Activated CD4-positive, alpha-beta memory T cell treated with anti-CD3 and anti-CD28 coated beads for 36 hours (primary cell): ENCODE data around the gene SRPK1. TPM values are rescaled to one million over a fixed set of nuclear protein-coding genes. Genes with fewer than 3 reads are reported as not detected.

ENCODE experiments used
- CTCF ChIA-PET: fragments of 350-600 bp; sonication (Branson Sonifier 250); formaldehyde crosslinking; loops from one replicate; lab custom pipeline; 2021; ENCODE audit warnings: antibody characterized with exemption, inconsistent platforms; lab: Charles Lee
- POLR2A ChIA-PET: fragments of 350-600 bp; sonication (Branson Sonifier 250); formaldehyde crosslinking; loops from one replicate; lab custom pipeline; 2021; ENCODE audit warnings: antibody characterized with exemption; lab: Charles Lee
- DNase-seq: peaks from one replicate; pipeline ENCODE4 v3.0.0-alpha.2; 2020
- H3K27ac Mint-ChIP-seq: one replicate; pipeline ENCODE4 v1.8.0; 2021; ENCODE audit warnings: mixed read lengths
- H3K27me3 Mint-ChIP-seq: one replicate; pipeline ENCODE4 v1.8.0; 2021; ENCODE audit warnings: mixed read lengths
- H3K36me3 Mint-ChIP-seq: one replicate; pipeline ENCODE4 v1.8.0; 2021; ENCODE audit warnings: mixed read lengths
- H3K4me1 Mint-ChIP-seq: one replicate; pipeline ENCODE4 v1.8.0; 2021; ENCODE audit warnings: low read depth, mixed read lengths
- H3K4me3 Mint-ChIP-seq: one replicate; pipeline ENCODE4 v1.8.0; 2021; ENCODE audit warnings: mild to moderate bottlenecking, mixed read lengths
- H3K9me3 Mint-ChIP-seq: one replicate; pipeline ENCODE4 v1.8.0; 2021; ENCODE audit warnings: mixed read lengths
- intact Hi-C: fragments of 100-400 bp; cut with micrococcal nuclease; formaldehyde crosslinking; loops from one replicate; pipeline ENCODE4 v1.15.1; 2023
- total RNA-seq, 2 experiments: library from RNA; stranded (reverse); gene quantifications; one replicate each; pipeline ENCODE4 v1.2.3, GENCODE V29; 2021

Gene SRPK1
- 100 to 1,000 TPM; 134 to 143 TPM for total RNA-seq

DNA sequence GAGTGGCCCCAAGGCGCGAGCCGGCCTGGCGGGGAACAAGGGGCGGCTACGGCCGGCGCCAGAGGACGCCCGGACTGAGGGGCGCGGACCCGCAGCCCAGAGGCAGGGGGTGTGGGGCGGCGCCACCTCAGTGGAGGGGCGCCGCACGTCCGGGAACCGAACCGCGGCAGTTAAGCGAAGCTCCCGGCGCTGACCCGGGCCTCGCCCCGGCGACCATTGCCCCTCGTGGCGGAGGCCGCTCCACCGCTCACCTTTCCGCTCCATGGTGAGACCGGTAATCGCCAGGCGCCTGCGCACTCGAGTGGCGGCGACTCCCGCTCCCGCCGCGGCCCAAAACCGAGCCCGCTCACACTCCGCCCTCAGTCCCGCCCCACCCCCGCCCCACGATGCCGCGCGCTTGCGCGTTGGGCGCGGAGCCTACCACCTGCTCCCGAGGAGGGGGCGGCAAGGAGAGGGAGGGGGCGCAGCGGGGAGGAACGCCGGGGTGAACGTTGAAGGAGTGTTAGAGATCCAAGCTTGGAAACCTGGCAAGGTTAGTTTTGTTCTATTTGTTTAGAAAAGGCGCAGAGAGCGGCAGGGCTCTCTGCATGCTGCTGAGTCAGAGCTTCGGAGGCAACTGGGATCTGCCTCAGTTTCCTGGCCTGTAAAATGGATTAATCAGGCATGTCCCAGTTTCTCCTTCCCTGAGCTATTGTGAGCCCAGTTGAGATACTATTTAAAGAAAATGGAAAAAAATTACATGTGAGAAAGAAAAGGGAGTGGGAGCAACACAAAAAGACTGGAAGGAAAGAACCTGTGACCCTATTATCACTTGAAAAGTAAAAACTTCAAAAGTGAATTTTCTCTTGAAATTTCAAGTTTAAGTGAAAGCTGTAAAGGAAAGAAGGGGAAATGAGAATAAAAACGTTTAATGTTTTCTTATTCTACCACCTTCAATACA, at the start of gene SRPK1:
TSS of gene SRPK1 (minus strand) at position 306 of the 940 bp plus-strand sequence. CDS start at position 264, 42 bp downstream.
- peak; percentile 94 for DNase-seq
- peaks cover 41% of the 10 kb centered on the region for H3K4me1 Mint-ChIP-seq
- peaks cover 21% of the 10 kb centered on the region for H3K36me3 Mint-ChIP-seq
- H3K27me3 Mint-ChIP-seq: no peaks in the 10 kb centered on the region
- POLR2A ChIA-PET: interaction anchor here (0.6 to 1.6 kb wide), 5 partner anchors 8 to 121 kb away, joined by 3 to 10 read pairs (median 5); partner anchors contain the start of gene MAPK14
- CTCF ChIA-PET: no interaction called here
- no peaks in the 10 kb centered on the region for H3K9me3 Mint-ChIP-seq
- peak within 1 kb of the TSS; percentile 86 for H3K4me3 Mint-ChIP-seq
- intact Hi-C loops: loop anchor here (5.0 kb wide), 1 partner anchor 51 kb away; no protein-coding TSS in a partner anchor
- peak within 1 kb of the TSS; percentile 96 for H3K27ac Mint-ChIP-seq

DNA sequence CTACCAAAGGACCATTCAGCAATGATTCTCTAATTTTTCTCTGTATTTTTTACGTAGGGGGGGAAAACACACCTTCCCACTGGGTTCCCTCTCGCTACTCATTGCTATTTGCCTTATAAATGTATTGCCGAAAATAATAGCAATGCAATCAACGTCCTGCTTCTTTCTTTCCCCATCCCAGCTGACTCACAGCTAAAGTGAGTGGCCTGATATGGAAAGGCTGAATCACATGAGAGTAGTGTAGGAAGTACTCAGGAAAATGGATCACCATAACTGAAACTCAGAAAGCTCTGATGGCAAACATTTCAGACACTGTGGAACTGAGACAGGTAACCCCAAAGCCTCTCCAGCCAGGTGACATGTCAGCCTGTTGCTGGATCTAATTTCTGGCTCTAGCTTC, 49.3 kb upstream of the SRPK1 start:
- Mint-ChIP-seq H3K36me3 (no peaks in the 10 kb centered on the region), H3K9me3 (no peaks in the 10 kb centered on the region), H3K27me3 (no peaks in the 10 kb centered on the region), H3K4me3 (no peak overlapping the region), H3K27ac (no peak overlapping the region), H3K4me1 (peaks cover 8% of the 10 kb centered on the region)
- CTCF ChIA-PET: no interaction called here
- POLR2A ChIA-PET: no interaction called here
- no peak for DNase-seq
- intact Hi-C loops: loop anchor here (5.0 kb wide), 1 partner anchor 48 kb away; the partner anchor contains the start of gene SRPK1

DNA sequence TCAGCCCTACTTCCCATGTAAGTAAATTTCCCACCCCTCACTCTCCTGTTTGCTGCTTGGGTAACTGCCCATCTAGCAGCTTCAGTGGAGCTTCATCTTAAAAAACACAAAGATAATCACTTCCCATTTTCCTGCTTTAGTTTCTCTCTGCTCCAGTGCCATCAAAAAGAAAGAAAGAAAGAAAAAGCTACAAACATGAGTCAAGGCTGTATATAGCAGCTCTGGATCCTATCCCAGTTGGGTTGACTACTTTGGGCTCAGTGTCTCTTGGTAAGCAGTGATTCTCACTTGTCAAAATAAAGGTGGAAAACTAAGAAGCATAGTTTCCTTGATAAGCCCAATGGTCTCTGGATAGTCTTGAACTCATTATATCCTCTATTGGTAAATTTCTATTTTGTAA, 48.7 kb upstream of the SRPK1 start:
- H3K27me3 Mint-ChIP-seq: no peaks in the 10 kb centered on the region
- peaks cover 8% of the 10 kb centered on the region for H3K4me1 Mint-ChIP-seq
- no peak overlapping the region for H3K27ac Mint-ChIP-seq
- H3K4me3 Mint-ChIP-seq: no peak overlapping the region
- H3K9me3 Mint-ChIP-seq: no peaks in the 10 kb centered on the region
- intact Hi-C loops: loop anchor here (5.0 kb wide), 1 partner anchor 47 kb away; the partner anchor contains the start of gene SRPK1
- no peak for DNase-seq
- CTCF ChIA-PET: no interaction called here
- H3K36me3 Mint-ChIP-seq: no peaks in the 10 kb centered on the region
- POLR2A ChIA-PET: no interaction called here

GRCh38 chr6:35968821-35969220, 47.9 kb upstream of the SRPK1 start:
- H3K9me3 Mint-ChIP-seq: no peaks in the 10 kb centered on the region
- intact Hi-C loops: no loop called here
- H3K27ac Mint-ChIP-seq: no peak overlapping the region
- peaks cover 4% of the 10 kb centered on the region for H3K4me1 Mint-ChIP-seq
- CTCF ChIA-PET: no interaction called here
- H3K27me3 Mint-ChIP-seq: no peaks in the 10 kb centered on the region
- no peak overlapping the region for H3K4me3 Mint-ChIP-seq
- no peaks in the 10 kb centered on the region for H3K36me3 Mint-ChIP-seq
- no peak for DNase-seq
- POLR2A ChIA-PET: no interaction called here

GRCh38 chr6:35967076-35967774, 46.3 kb upstream of the SRPK1 start:
- ChIA-PET CTCF (no interaction called here), POLR2A (no interaction called here)
- no peaks in the 10 kb centered on the region for H3K36me3 Mint-ChIP-seq
- H3K4me3 Mint-ChIP-seq: no peak overlapping the region
- H3K4me1 Mint-ChIP-seq: no peaks in the 10 kb centered on the region
- no peak for DNase-seq
- intact Hi-C loops: no loop called here
- no peak overlapping the region for H3K27ac Mint-ChIP-seq
- H3K27me3 Mint-ChIP-seq: no peaks in the 10 kb centered on the region
- no peaks in the 10 kb centered on the region for H3K9me3 Mint-ChIP-seq

- intact Hi-C loops: no loop called here
- Mint-ChIP-seq H3K4me1 (no peaks in the 10 kb centered on the region), H3K36me3 (no peaks in the 10 kb centered on the region), H3K27ac (no peak overlapping the region), H3K9me3 (no peaks in the 10 kb centered on the region), H3K27me3 (peaks cover 8% of the 10 kb centered on the region), H3K4me3 (no peak overlapping the region)
- POLR2A ChIA-PET: no interaction called here
- no peak for DNase-seq
- CTCF ChIA-PET: no interaction called here
Measured at GRCh38 chr6:35962779-35963560, 42.1 kb upstream of the SRPK1 start.

DNA sequence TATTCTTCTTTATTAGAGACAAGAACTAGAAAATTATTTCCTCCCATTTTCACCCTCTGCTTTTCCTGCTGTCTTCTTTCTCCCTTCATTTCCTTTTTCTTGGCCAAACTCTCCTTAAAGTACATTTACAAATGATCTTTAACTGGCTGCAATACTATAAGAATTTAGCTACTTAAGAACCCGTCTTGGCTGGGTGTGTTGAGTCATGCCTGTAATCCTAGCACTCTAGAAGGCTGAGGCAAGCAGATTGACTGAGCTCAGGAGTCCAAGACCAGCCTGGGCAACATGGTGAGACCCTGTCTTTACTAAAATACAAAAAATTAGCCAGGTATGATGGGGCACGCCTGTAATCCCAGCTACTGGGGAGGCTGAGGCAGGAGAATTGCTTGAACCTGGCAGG, 39.3 kb upstream of the SRPK1 start:
- no peak for DNase-seq
- ChIA-PET POLR2A (no interaction called here), CTCF (interaction anchor here (0.6 kb wide), 1 partner anchor 14 kb away, joined by 4 read pairs; no protein-coding TSS in a partner anchor)
- Mint-ChIP-seq H3K4me1 (no peaks in the 10 kb centered on the region), H3K36me3 (no peaks in the 10 kb centered on the region), H3K9me3 (no peaks in the 10 kb centered on the region), H3K27me3 (peaks cover 8% of the 10 kb centered on the region), H3K4me3 (no peak overlapping the region), H3K27ac (no peak overlapping the region)
- intact Hi-C loops: no loop called here

GRCh38 chr6:35955970-35956369, 35.1 kb upstream of the SRPK1 start:
- Mint-ChIP-seq H3K4me1 (peaks cover 14% of the 10 kb centered on the region), H3K36me3 (no peaks in the 10 kb centered on the region), H3K4me3 (no peak overlapping the region), H3K9me3 (no peaks in the 10 kb centered on the region), H3K27ac (no peak overlapping the region), H3K27me3 (peaks cover 8% of the 10 kb centered on the region)
- intact Hi-C loops: loop anchor here (10.0 kb wide), 1 partner anchor 201 kb away; no protein-coding TSS in a partner anchor
- peak; percentile 35 for DNase-seq
- CTCF ChIA-PET: interaction anchor here (0.6 to 3.3 kb wide), 3 partner anchors 45 to 219 kb away, joined by 3 to 10 read pairs (median 3); partner anchors contain the start of gene ARMC12
- POLR2A ChIA-PET: no interaction called here

- peaks cover 14% of the 10 kb centered on the region for H3K4me1 Mint-ChIP-seq
- POLR2A ChIA-PET: no interaction called here
- intact Hi-C loops: loop anchor here (10.0 kb wide), 1 partner anchor 201 kb away; no protein-coding TSS in a partner anchor
- no peaks in the 10 kb centered on the region for H3K9me3 Mint-ChIP-seq
- no peak overlapping the region for H3K27ac Mint-ChIP-seq
- CTCF ChIA-PET: interaction anchor here (1.4 to 3.3 kb wide), 2 partner anchors 45 to 219 kb away, joined by 3 to 10 read pairs; partner anchors contain the start of gene ARMC12
- H3K27me3 Mint-ChIP-seq: peaks cover 8% of the 10 kb centered on the region
- no peak for DNase-seq
- H3K36me3 Mint-ChIP-seq: no peaks in the 10 kb centered on the region
- no peak overlapping the region for H3K4me3 Mint-ChIP-seq
Measured at GRCh38 chr6:35955521-35955920, 34.6 kb upstream of the SRPK1 start.

DNA sequence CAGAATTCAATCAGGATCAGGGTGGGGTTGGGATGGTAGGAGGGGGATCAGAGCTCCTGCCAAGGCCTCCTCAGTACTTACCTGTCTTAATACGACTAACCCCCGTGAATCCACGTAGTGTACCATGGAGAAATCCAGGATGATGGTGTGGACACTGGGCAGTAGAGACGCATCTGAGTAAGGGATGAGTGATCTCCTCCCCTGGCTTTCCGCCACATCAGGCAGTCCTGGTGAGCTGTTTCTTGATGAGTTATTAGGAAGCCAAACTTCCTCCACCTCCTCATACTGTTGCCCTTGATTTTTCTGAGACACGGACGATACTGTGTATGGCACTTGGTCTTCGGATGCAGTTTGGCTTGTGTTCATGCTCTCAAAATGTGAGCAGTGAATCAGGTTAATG, 34.2 kb upstream of the SRPK1 start:
- H3K4me1 Mint-ChIP-seq: peaks cover 14% of the 10 kb centered on the region
- no peak overlapping the region for H3K27ac Mint-ChIP-seq
- no peaks in the 10 kb centered on the region for H3K36me3 Mint-ChIP-seq
- DNase-seq: no peak
- POLR2A ChIA-PET: no interaction called here
- intact Hi-C loops: loop anchor here (10.0 kb wide), 1 partner anchor 200 kb away; no protein-coding TSS in a partner anchor
- no peak overlapping the region for H3K4me3 Mint-ChIP-seq
- H3K27me3 Mint-ChIP-seq: peaks cover 8% of the 10 kb centered on the region
- CTCF ChIA-PET: interaction anchor here (1.4 to 3.3 kb wide), 2 partner anchors 44 to 218 kb away, joined by 3 to 10 read pairs; partner anchors contain the start of gene ARMC12
- no peaks in the 10 kb centered on the region for H3K9me3 Mint-ChIP-seq

DNA sequence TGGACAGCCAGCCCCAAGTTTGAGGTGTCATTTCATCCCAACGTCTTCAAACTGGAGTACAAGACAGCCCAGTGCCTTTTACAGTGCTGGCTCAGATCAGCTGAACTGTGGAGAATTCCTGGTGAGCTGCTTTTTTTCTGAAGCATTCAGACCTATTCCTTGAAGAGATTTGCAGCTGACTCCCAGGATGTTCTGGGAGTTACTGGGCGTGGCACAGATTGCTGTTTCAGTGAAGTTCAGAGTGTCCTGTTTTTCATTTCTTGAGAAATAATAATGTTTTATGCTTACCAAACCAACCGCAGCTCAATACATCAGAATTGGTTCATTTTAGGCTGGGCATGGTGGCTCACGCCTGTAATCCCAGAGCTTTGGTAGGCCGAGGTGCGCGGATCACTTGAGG, 33.4 kb upstream of the SRPK1 start:
- intact Hi-C loops: loop anchor here (10.0 kb wide), 1 partner anchor 200 kb away; no protein-coding TSS in a partner anchor
- Mint-ChIP-seq H3K27ac (no peak overlapping the region), H3K4me1 (peaks cover 14% of the 10 kb centered on the region), H3K4me3 (no peak overlapping the region), H3K27me3 (peaks cover 5% of the 10 kb centered on the region), H3K36me3 (no peaks in the 10 kb centered on the region), H3K9me3 (no peaks in the 10 kb centered on the region)
- DNase-seq: no peak
- ChIA-PET POLR2A (no interaction called here), CTCF (interaction anchor here (0.7 to 3.3 kb wide), 2 partner anchors 9 to 218 kb away, joined by 3 to 10 read pairs; partner anchors contain the start of gene ARMC12)
